ENCODE measurements around the gene S1PR3. TPM values are rescaled to one million over a fixed set of nuclear protein-coding genes. Genes with fewer than 3 reads are reported as not detected.

The S1PR3 gene
- total RNA-seq, 8 experiments from 2014 or later = 0.54 to 117 (median 4.2) TPM

- H3K4me3 ChIP-seq = no peak overlapping the region
- WGBS, 10 experiments = 22 to 94% (median 78%) methylated on average over 1 to 4 of the region's 4 CpGs
- no peak for ATAC-seq (replicated peaks in 6 of 8)
- no peaks in the 10 kb centered on the region for H3K4me1 ChIP-seq (replicated peaks in 1 of 2)
- in situ Hi-C loops (cut with MboI; ENCODE audit: low pct_unique_long_range_greater_than_20kb in 2 of 9, low sequenced_read_pairs in 9 of 9, unreplicated experiment in 9 of 9) = loop anchor here in 1 of 9 experiments (25.0 kb wide), 1 partner anchor 250 kb away; no protein-coding TSS in a partner anchor
- H3K27ac ChIP-seq = no peak overlapping the region
Measured at GRCh38 chr9:89037346-89037745, 46.1 kb downstream of the S1PR3 start.

GRCh38 chr9:89037891-89038290 lies 46.6 kb downstream of the S1PR3 start:
- no peak overlapping the region for H3K27ac ChIP-seq
- no peak overlapping the region for H3K4me3 ChIP-seq
- no peaks in the 10 kb centered on the region for H3K4me1 ChIP-seq (replicated peaks in 1 of 2)
- peak in 1 of 8 experiments; percentile 7 for ATAC-seq (replicated peaks in 6 of 8)
- WGBS, 10 experiments = 6 to 100% (median 93%) methylated on average over 1 to 7 of the region's 9 CpGs; no CpG with 5 or more reads in 2 of the 10 experiments
- in situ Hi-C loops (cut with MboI; ENCODE audit: low pct_unique_long_range_greater_than_20kb in 2 of 9, low sequenced_read_pairs in 9 of 9, unreplicated experiment in 9 of 9) = loop anchor here in 1 of 9 experiments (25.0 kb wide), 1 partner anchor 249 kb away; no protein-coding TSS in a partner anchor

GRCh38 chr9:89038382-89039103 lies 47.3 kb downstream of the S1PR3 start:
- Histone ChIP-seq H3K27ac (no peak overlapping the region), H3K4me1 (replicated peaks in 1 of 2) (no peaks in the 10 kb centered on the region), H3K4me3 (no peak overlapping the region)
- ATAC-seq (replicated peaks in 6 of 8) = peak in 3 of 8 experiments; percentile 93 to 97 (median 95)
- WGBS, 10 experiments = 0 to 100% (median 88%) methylated on average over 1 to 5 of the region's 5 CpGs; no CpG with 5 or more reads in 1 of the 10 experiments
- in situ Hi-C loops (cut with MboI; ENCODE audit: low pct_unique_long_range_greater_than_20kb in 2 of 9, low sequenced_read_pairs in 9 of 9, unreplicated experiment in 9 of 9) = loop anchor here in 1 of 9 experiments (25.0 kb wide), 1 partner anchor 249 kb away; no protein-coding TSS in a partner anchor

- 0 to 100% (median 96%) methylated on average over 1 to 4 of the region's 4 CpGs; no CpG with 5 or more reads in 2 of the 10 experiments for WGBS, 10 experiments
Measured at GRCh38 chr9:89039104-89039465, 47.8 kb downstream of the S1PR3 start.

GRCh38 chr9:89039664-89040063 lies 48.4 kb downstream of the S1PR3 start:
- Histone ChIP-seq H3K4me3 (no peak overlapping the region), H3K4me1 (replicated peaks in 1 of 2) (no peaks in the 10 kb centered on the region), H3K27ac (no peak overlapping the region)
- WGBS, 10 experiments = 94 to 100% (median 100%) methylated on average over 1 to 2 of the region's 2 CpGs; no CpG with 5 or more reads in 5 of the 10 experiments
- no peak for ATAC-seq (replicated peaks in 6 of 8)
- in situ Hi-C loops (cut with MboI; ENCODE audit: low pct_unique_long_range_greater_than_20kb in 2 of 9, low sequenced_read_pairs in 9 of 9, unreplicated experiment in 9 of 9) = loop anchor here in 1 of 9 experiments (25.0 kb wide), 1 partner anchor 248 kb away; no protein-coding TSS in a partner anchor

More at GRCh38 chr9:89039104-89039465, 47.8 kb downstream of the S1PR3 start:
- in situ Hi-C loops (cut with MboI; ENCODE audit: low pct_unique_long_range_greater_than_20kb in 2 of 9, low sequenced_read_pairs in 9 of 9, unreplicated experiment in 9 of 9) = loop anchor here in 1 of 9 experiments (25.0 kb wide), 1 partner anchor 248 kb away; no protein-coding TSS in a partner anchor
- no peak overlapping the region for H3K27ac ChIP-seq
- H3K4me3 ChIP-seq = no peak overlapping the region
- no peaks in the 10 kb centered on the region for H3K4me1 ChIP-seq (replicated peaks in 1 of 2)
- ATAC-seq (replicated peaks in 6 of 8) = peak in 2 of 8 experiments; percentile 26 to 55

GRCh38 chr9:89042984-89043383 lies 51.7 kb downstream of the S1PR3 start:
- Histone ChIP-seq H3K4me3 (no peak overlapping the region), H3K27ac (no peak overlapping the region), H3K4me1 (replicated peaks in 1 of 2) (no peaks in the 10 kb centered on the region)
- ATAC-seq (replicated peaks in 6 of 8) = no peak
- in situ Hi-C loops (cut with MboI; ENCODE audit: low pct_unique_long_range_greater_than_20kb in 2 of 9, low sequenced_read_pairs in 9 of 9, unreplicated experiment in 9 of 9) = loop anchor here in 1 of 9 experiments (25.0 kb wide), 1 partner anchor 244 kb away; no protein-coding TSS in a partner anchor
- WGBS, 10 experiments = 58 to 100% (median 96%) methylated on average over 2 to 9 of the region's 9 CpGs; no CpG with 5 or more reads in 1 of the 10 experiments

- in situ Hi-C loops (cut with MboI; ENCODE audit: low pct_unique_long_range_greater_than_20kb in 2 of 9, low sequenced_read_pairs in 9 of 9, unreplicated experiment in 9 of 9) = loop anchor here in 1 of 9 experiments (25.0 kb wide), 1 partner anchor 243 kb away; no protein-coding TSS in a partner anchor
- peak in 1 of 8 experiments; percentile 85 for ATAC-seq (replicated peaks in 6 of 8)
- no peak overlapping the region for H3K27ac ChIP-seq
- no peak overlapping the region for H3K4me3 ChIP-seq
- no peaks in the 10 kb centered on the region for H3K4me1 ChIP-seq (replicated peaks in 1 of 2)
- WGBS, 10 experiments = 30 to 100% (median 91%) methylated on average over 2 of the region's 2 CpGs; no CpG with 5 or more reads in 2 of the 10 experiments
Measured at GRCh38 chr9:89044104-89044503, 52.8 kb downstream of the S1PR3 start.

- H3K27ac ChIP-seq = no peak overlapping the region
- in situ Hi-C loops (cut with MboI; ENCODE audit: low pct_unique_long_range_greater_than_20kb in 2 of 9, low sequenced_read_pairs in 9 of 9, unreplicated experiment in 9 of 9) = loop anchor here in 1 of 9 experiments (25.0 kb wide), 1 partner anchor 242 kb away; no protein-coding TSS in a partner anchor
- ATAC-seq (replicated peaks in 6 of 8) = no peak
- WGBS, 10 experiments = 80 to 100% (median 94%) methylated on average over 1 to 3 of the region's 4 CpGs; no CpG with 5 or more reads in 4 of the 10 experiments
- H3K4me3 ChIP-seq = no peak overlapping the region
- H3K4me1 ChIP-seq (replicated peaks in 1 of 2) = no peaks in the 10 kb centered on the region
Measured at GRCh38 chr9:89044881-89045280, 53.6 kb downstream of the S1PR3 start.

GRCh38 chr9:89046832-89047231 lies 55.6 kb downstream of the S1PR3 start:
- 43 to 100% (median 84%) methylated on average over 1 to 2 of the region's 2 CpGs; no CpG with 5 or more reads in 4 of the 10 experiments for WGBS, 10 experiments
- Histone ChIP-seq H3K4me1 (replicated peaks in 1 of 2) (no peaks in the 10 kb centered on the region), H3K27ac (no peak overlapping the region), H3K4me3 (no peak overlapping the region)
- in situ Hi-C loops (cut with MboI; ENCODE audit: low pct_unique_long_range_greater_than_20kb in 2 of 9, low sequenced_read_pairs in 9 of 9, unreplicated experiment in 9 of 9) = loop anchor here in 1 of 9 experiments (25.0 kb wide), 1 partner anchor 240 kb away; no protein-coding TSS in a partner anchor
- ATAC-seq (replicated peaks in 6 of 8) = no peak

GRCh38 chr9:89047667-89048066 lies 56.4 kb downstream of the S1PR3 start:
- 14 to 100% (median 81%) methylated on average over 1 to 4 of the region's 4 CpGs; no CpG with 5 or more reads in 2 of the 10 experiments for WGBS, 10 experiments
- H3K4me1 ChIP-seq (replicated peaks in 1 of 2) = no peaks in the 10 kb centered on the region
- no peak overlapping the region for H3K4me3 ChIP-seq
- ATAC-seq (replicated peaks in 6 of 8) = no peak
- in situ Hi-C loops (cut with MboI; ENCODE audit: low pct_unique_long_range_greater_than_20kb in 2 of 9, low sequenced_read_pairs in 9 of 9, unreplicated experiment in 9 of 9) = loop anchor here in 1 of 9 experiments (25.0 kb wide), 1 partner anchor 240 kb away; no protein-coding TSS in a partner anchor
- H3K27ac ChIP-seq = no peak overlapping the region

GRCh38 chr9:89048616-89049015 lies 57.3 kb downstream of the S1PR3 start:
- H3K4me1 ChIP-seq (replicated peaks in 1 of 2) = no peaks in the 10 kb centered on the region
- in situ Hi-C loops (cut with MboI; ENCODE audit: low pct_unique_long_range_greater_than_20kb in 2 of 9, low sequenced_read_pairs in 9 of 9, unreplicated experiment in 9 of 9) = loop anchor here in 1 of 9 experiments (25.0 kb wide), 1 partner anchor 239 kb away; no protein-coding TSS in a partner anchor
- 87 to 100% (median 94%) methylated on average over 3 to 11 of the region's 11 CpGs; no CpG with 5 or more reads in 4 of the 10 experiments for WGBS, 10 experiments
- H3K27ac ChIP-seq = no peak overlapping the region
- H3K4me3 ChIP-seq = no peak overlapping the region
- ATAC-seq (replicated peaks in 6 of 8) = no peak

- ATAC-seq (replicated peaks in 6 of 8) = no peak
- no peak overlapping the region for H3K4me3 ChIP-seq
- no peaks in the 10 kb centered on the region for H3K4me1 ChIP-seq (replicated peaks in 1 of 2)
- in situ Hi-C loops (cut with MboI; ENCODE audit: low pct_unique_long_range_greater_than_20kb in 2 of 9, low sequenced_read_pairs in 9 of 9, unreplicated experiment in 9 of 9) = loop anchor here in 2 of 9 experiments (25.0 kb wide), 1 partner anchor 238 kb away; no protein-coding TSS in a partner anchor
- no peak overlapping the region for H3K27ac ChIP-seq
- 43 to 100% (median 90%) methylated on average over 3 to 8 of the region's 8 CpGs for WGBS, 10 experiments
Measured at GRCh38 chr9:89049646-89050045, 58.4 kb downstream of the S1PR3 start.

Measured in motor neuron (in vitro differentiated cells).